Activated naive CD8-positive, alpha-beta T cell treated with anti-CD3 and anti-CD28 coated beads, Interleukin-2, amount 50 U/mL, for 16 hours (primary cell): Measurements from ENCODE around the gene IL17RE.

Source experiments
- DNase-seq: peaks from one replicate; pipeline ENCODE4 v3.0.0-alpha.2; 2020; ENCODE audit warnings: low read depth, low spot score

IL17RE gene

DNA sequence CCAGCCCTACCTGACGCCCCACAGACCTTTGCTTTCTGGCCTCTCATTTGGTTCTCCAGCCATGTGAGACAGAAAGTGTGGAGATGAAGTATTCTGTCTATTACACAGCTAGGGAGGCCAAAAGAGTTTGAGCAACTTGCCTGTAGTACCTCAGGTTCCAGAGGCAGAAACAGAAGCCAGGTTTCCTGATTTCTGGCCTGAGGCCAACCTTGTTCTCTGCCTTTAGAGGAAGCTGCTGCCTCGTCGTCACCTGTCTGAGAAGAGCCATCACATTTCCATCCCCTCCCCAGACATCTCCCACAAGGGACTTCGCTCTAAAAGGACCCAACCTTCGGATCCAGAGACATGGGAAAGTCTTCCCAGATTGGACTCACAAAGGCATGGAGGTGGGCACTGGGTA is 3.8 kb downstream of the IL17RE start:
- DNase-seq, result no peak

GRCh38 chr3:9908286-9908685 is 5.6 kb downstream of the IL17RE start:
- DNase-seq, result no peak

DNA sequence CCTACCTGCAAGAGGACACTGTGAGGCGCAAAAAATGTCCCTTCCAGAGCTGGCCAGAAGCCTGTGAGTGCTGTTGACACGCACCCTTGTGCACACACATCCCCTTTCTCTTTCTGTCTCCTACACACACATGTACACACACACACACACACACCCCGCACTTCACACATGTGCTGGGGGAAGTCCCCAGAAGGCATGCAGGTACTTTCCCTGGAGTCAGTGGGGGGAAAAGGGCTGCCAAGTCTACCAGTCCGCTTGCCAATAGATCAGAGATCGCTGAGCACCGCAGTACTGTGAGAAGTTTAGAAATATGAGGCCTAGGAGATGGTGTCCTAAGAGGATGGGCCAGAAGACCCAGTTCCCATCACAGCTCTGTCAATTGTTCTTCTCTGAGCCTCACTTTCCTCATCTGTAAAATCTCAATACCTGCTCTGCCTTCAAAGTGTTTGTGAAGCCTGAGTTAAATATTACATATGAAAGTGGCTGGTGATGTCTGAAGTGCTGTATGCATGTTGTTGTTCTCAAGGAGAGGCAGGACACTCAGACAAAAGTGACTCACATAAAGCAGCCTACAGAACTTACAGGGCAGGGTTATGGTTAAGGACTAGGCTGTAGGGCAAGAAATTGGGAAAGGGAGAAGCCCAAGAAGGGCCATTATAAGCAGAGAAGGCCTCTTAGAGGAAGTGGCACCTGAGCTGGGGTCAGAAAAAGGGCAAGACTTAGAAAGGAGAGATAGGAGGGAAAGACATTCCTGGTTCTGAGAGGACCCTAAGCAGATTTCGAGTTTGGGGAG is 6.8 kb downstream of the IL17RE start:
- no peak for DNase-seq

- no peak for DNase-seq
Observed at GRCh38 chr3:9911863-9912262, 9.2 kb downstream of the IL17RE start.

GRCh38 chr3:9912294-9912935 is 9.8 kb downstream of the IL17RE start:
- no peak for DNase-seq

GRCh38 chr3:9913601-9914000 is 11.0 kb downstream of the IL17RE start:
- no peak for DNase-seq

- no peak for DNase-seq
Observed at GRCh38 chr3:9914011-9914410, 11.4 kb downstream of the IL17RE start.

DNA sequence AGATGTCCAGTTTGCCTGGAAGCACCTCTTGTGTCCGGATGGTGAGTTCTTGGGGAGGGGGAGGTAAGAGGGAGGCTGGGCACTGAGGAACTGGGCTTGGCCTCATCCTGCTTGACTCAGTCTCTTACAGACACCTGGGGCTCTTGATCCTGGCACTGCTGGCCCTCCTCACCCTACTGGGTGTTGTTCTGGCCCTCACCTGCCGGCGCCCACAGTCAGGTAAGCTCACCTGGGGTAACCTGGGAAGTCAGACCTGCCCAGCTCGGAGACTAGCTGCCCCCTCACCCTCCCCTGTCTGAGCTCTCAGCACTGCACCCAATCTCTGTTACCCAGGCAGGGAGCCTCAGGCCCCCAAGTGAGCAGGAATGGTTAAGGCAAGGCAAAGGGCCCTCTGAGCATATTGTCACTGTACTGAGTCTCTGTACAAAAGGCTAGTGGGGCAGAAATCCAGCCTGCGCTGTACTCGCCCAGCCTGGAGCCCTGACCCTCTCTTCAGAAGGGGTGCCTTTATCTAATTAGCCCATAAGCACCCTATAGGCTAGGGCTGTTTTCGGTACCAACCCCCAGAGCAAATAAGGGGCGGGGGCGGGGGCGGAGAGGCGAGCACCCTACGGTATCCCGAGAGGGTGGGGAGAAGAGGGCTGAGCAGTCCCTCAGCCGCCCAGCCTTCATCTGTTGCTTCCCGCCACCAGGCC is 12.1 kb downstream of the IL17RE start:
- DNase-seq, result no peak

DNA sequence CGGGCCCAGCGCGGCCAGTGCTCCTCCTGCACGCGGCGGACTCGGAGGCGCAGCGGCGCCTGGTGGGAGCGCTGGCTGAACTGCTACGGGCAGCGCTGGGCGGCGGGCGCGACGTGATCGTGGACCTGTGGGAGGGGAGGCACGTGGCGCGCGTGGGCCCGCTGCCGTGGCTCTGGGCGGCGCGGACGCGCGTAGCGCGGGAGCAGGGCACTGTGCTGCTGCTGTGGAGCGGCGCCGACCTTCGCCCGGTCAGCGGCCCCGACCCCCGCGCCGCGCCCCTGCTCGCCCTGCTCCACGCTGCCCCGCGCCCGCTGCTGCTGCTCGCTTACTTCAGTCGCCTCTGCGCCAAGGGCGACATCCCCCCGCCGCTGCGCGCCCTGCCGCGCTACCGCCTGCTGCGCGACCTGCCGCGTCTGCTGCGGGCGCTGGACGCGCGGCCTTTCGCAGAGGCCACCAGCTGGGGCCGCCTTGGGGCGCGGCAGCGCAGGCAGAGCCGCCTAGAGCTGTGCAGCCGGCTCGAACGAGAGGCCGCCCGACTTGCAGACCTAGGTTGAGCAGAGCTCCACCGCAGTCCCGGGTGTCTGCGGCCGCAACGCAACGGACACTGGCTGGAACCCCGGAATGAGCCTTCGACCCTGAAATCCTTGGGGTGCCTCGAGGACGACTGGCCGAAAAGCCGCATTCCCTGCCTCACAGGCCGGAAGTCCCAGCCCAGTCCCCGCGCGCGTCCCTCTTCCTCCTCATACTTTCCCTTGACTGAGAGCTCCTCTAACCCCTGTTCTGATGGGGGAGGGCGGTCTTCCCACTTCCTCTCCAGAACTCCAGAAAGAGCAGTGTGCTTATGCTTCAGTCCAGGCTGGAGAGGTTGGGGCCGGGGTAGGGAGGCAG is 12.8 kb downstream of the IL17RE start:
- DNase-seq, result no peak

DNA sequence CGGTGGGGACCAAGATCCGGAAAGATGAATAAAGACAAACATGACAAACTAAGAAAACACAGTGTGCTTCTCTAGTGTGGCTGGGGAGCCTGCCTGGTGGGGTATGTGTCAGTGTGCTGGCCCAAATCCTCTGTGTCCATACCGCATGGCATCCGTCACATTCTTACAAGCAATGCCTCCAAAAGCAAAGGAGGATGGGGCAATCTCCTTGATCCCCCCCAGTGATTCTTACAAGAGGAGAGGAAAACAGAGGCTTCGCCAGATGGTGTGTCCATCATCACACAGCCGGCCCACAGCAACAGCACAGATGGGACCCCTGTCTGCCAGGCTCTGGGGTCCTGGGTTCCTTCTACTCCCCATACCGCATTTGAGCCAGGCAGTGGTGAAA is 13.7 kb downstream of the IL17RE start:
- no peak for DNase-seq

GRCh38 chr3:9916734-9917680 is 14.4 kb downstream of the IL17RE start, which contains the start of gene IL17RC:
IL17RC (plus strand) TSS chr3:9917098; CDS start chr3:9917316, 218 bp downstream.
- DNase-seq, result no peak

DNA sequence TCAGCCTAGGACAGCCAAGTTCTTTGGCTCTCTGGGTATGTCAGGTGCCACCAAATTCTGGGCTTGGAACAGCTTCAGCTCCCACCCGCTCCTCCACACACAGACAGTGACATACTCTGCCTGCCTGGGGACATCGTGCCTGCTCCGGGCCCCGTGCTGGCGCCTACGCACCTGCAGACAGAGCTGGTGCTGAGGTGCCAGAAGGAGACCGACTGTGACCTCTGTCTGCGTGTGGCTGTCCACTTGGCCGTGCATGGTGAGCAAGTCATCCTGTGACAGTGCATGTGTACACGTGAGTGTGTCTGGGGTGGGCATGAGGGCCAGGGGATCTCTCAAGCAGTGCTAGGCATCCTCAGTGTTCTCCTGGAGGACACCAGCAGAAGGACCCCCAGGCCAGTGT is 15.2 kb downstream of the IL17RE start:
- no peak for DNase-seq

- DNase-seq, result no peak
Observed at GRCh38 chr3:9918261-9919038, 15.8 kb downstream of the IL17RE start.

DNA sequence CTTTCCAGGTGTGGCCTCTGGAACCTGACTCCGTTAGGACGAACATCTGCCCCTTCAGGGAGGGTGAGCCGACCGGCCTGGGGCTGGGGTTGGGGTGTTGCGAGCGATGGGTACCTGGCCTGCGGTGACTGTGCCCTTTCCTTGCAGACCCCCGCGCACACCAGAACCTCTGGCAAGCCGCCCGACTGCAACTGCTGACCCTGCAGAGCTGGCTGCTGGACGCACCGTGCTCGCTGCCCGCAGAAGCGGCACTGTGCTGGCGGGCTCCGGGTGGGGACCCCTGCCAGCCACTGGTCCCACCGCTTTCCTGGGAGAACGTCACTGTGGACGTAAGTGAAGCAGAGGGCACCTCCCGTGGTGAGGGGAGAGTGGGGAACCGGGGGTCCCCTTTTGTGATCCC is 25.5 kb downstream of the IL17RE start:
- DNase-seq, result no peak

DNA sequence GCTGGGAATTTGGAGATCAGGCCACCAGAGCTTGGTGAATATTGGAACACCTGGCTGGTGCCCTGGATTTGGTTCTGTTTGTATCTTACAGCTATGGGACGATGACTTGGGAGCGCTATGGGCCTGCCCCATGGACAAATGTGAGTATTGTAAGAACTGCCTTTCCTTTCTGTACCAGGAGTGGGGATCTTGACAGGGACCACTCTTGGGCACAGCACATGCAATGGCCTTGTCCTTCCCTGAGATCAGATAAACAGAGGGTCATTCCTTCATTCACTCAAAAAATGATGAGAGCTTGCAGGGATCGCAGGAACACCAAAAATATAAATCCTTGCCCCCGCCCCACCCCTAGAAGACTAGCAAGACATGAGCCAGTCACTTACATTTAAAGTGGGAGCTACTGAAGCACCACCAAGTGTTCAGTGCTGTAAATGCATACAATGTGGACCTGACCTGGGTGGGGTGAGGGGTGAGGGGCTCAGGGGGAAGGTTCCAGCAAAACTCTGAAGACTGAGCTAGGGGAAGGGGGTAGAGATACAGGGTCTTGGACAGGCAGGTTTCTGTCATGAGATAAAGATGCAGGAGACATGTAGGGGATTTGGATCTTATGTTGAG is 28.3 kb downstream of the IL17RE start:
- no peak for DNase-seq

GRCh38 chr3:9932535-9932842 is 29.8 kb downstream of the IL17RE start:
- no peak for DNase-seq

DNA sequence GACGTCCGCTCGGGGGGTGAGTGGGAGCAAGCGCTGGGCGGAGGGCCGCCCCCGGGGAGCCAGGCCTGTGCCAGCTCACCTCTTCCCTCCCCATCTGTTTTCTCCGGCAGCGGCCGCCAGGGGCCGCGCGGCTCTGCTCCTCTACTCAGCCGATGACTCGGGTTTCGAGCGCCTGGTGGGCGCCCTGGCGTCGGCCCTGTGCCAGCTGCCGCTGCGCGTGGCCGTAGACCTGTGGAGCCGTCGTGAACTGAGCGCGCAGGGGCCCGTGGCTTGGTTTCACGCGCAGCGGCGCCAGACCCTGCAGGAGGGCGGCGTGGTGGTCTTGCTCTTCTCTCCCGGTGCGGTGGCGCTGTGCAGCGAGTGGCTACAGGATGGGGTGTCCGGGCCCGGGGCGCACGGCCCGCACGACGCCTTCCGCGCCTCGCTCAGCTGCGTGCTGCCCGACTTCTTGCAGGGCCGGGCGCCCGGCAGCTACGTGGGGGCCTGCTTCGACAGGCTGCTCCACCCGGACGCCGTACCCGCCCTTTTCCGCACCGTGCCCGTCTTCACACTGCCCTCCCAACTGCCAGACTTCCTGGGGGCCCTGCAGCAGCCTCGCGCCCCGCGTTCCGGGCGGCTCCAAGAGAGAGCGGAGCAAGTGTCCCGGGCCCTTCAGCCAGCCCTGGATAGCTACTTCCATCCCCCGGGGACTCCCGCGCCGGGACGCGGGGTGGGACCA is 30.4 kb downstream of the IL17RE start:
- DNase-seq, result peak; percentile 81

DNA sequence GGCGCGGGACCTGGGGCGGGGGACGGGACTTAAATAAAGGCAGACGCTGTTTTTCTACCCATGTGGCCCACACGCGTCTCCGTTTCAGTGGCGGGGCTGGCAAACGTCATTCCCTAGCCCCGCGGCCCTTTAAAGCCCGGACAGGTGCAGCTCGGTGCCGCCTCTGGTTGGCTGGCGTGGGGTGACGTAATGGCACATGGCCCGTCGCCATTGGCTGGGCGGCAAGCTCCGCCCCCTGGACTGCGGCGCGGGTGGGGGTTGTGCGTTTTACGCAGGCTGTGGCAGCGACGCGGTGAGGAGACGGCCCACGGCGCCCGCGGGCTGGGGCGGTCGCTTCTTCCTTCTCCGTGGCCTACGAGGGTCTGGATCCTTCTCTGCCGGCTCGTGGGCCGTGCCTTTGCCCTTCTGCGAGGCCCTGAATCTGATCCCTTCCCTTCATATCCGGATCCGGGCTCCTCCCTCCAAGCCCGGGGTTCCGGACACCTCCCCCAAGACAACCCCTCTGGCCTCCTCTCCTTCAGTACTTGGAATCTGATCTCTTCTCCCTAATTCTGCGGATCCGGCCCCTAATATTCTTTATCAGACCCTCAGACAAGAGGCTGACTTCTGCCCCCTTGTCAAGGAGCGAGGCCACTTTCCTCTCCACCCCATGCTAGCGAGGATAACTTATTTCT is 31.1 kb downstream of the IL17RE start, which contains the start of gene CRELD1:
Gene CRELD1, plus strand, starts transcription at position 274 of the 674 bp plus-strand sequence. CDS start 605 bp downstream, outside the sequence.
- DNase-seq, result peak; percentile 91
